ENCODE measurements around the gene MBNL1.

MBNL1 gene

GRCh38 chr3:152298393-152299248 lies 29.9 kb downstream of the MBNL1 start:
- no peak for DNase-seq (ENCODE audit: low read depth)

- DNase-seq (ENCODE audit: low read depth) = no peak
Measured at GRCh38 chr3:152299249-152299976, 30.7 kb downstream of the MBNL1 start.

- DNase-seq (ENCODE audit: low read depth) = no peak
Measured at GRCh38 chr3:152300029-152300731, 31.5 kb downstream of the MBNL1 start.

GRCh38 chr3:152301745-152302181 lies 33.0 kb downstream of the MBNL1 start:
- no peak for DNase-seq (ENCODE audit: low read depth)

- no peak for DNase-seq (ENCODE audit: low read depth)
Measured at GRCh38 chr3:152302521-152303021, 33.8 kb downstream of the MBNL1 start.

GRCh38 chr3:152304160-152304559 lies 35.4 kb downstream of the MBNL1 start:
- no peak for DNase-seq (ENCODE audit: low read depth)

- DNase-seq (ENCODE audit: low read depth) = no peak
Measured at GRCh38 chr3:152305075-152305474, 36.3 kb downstream of the MBNL1 start.

- no peak for DNase-seq (ENCODE audit: low read depth)
Measured at GRCh38 chr3:152307829-152308474, 39.2 kb downstream of the MBNL1 start.

GRCh38 chr3:152308475-152308844 lies 39.7 kb downstream of the MBNL1 start:
- no peak for DNase-seq (ENCODE audit: low read depth)

- no peak for DNase-seq (ENCODE audit: low read depth)
Measured at GRCh38 chr3:152309031-152309430, 40.3 kb downstream of the MBNL1 start.

- DNase-seq (ENCODE audit: low read depth) = no peak
Measured at GRCh38 chr3:152309535-152310307, 41.0 kb downstream of the MBNL1 start.

- no peak for DNase-seq (ENCODE audit: low read depth)
Measured at GRCh38 chr3:152313430-152313829, 44.7 kb downstream of the MBNL1 start.

GRCh38 chr3:152313914-152314313 lies 45.2 kb downstream of the MBNL1 start:
- no peak for DNase-seq (ENCODE audit: low read depth)

GRCh38 chr3:152314677-152315353 lies 46.1 kb downstream of the MBNL1 start:
- no peak for DNase-seq (ENCODE audit: low read depth)

GRCh38 chr3:152315623-152316022 lies 46.9 kb downstream of the MBNL1 start:
- DNase-seq (ENCODE audit: low read depth) = no peak

GRCh38 chr3:152316318-152316717 lies 47.6 kb downstream of the MBNL1 start:
- DNase-seq (ENCODE audit: low read depth) = no peak

- no peak for DNase-seq (ENCODE audit: low read depth)
Measured at GRCh38 chr3:152317184-152317583, 48.5 kb downstream of the MBNL1 start.

- DNase-seq (ENCODE audit: low read depth) = no peak
Measured at GRCh38 chr3:152317956-152318355, 49.2 kb downstream of the MBNL1 start.

GRCh38 chr3:152318512-152318911 lies 49.8 kb downstream of the MBNL1 start:
- DNase-seq (ENCODE audit: low read depth) = no peak

GRCh38 chr3:152319256-152319655 lies 50.5 kb downstream of the MBNL1 start:
- DNase-seq (ENCODE audit: low read depth) = no peak
